DOHH2 (cell line): ENCODE data around the gene SESTD1.

Experiments
- H3F3A ChIP-seq: fragments of 200-600 bp; sonication (generic), shearing (Covaris generic); 2 replicates; pipeline ENCODE4 v1.6.0; 2016; ENCODE audit warnings: antibody characterized with exemption, mild to moderate bottlenecking; ENCODE audit not compliant: control insufficient read depth, insufficient read depth
- H3K27ac ChIP-seq: fragments of 200-600 bp; sonication (generic); 2 replicates; pipeline ENCODE4 v1.5.1; 2014; ENCODE audit warnings: low read depth, mild to moderate bottlenecking, low read length, moderate library complexity
- H3K27me3 ChIP-seq: fragments of 200-600 bp; sonication (generic); 2 replicates; pipeline ENCODE4 v1.6.1; 2014; ENCODE audit warnings: mild to moderate bottlenecking, low read length, mixed read lengths; ENCODE audit not compliant: control insufficient read depth
- H3K36me3 ChIP-seq: fragments of 200-600 bp; sonication (generic); 2 replicates; pipeline ENCODE4 v1.6.1; 2014; ENCODE audit warnings: mild to moderate bottlenecking, low read length, moderate library complexity, mixed read lengths; ENCODE audit not compliant: control insufficient read depth
- H3K4me1 ChIP-seq: fragments of 200-600 bp; sonication (generic); 2 replicates; pipeline ENCODE4 v1.6.1; 2014; ENCODE audit warnings: mild to moderate bottlenecking, low read length, mixed read lengths; ENCODE audit not compliant: control insufficient read depth
- H3K4me2 ChIP-seq: fragments of 200-600 bp; sonication (generic); 2 replicates; pipeline ENCODE4 v1.6.0; 2014; ENCODE audit warnings: mild to moderate bottlenecking, low read length, moderate library complexity
- H3K4me3 ChIP-seq: fragments of 200-600 bp; sonication (generic); 2 replicates; pipeline ENCODE4 v1.5.1; 2014; ENCODE audit warnings: mild to moderate bottlenecking, low read length, mixed read lengths
- H3K79me2 ChIP-seq: fragments of 200-600 bp; sonication (generic); 2 replicates; pipeline ENCODE4 v1.6.1; 2014; ENCODE audit warnings: mild to moderate bottlenecking, low read length, mixed read lengths; ENCODE audit not compliant: control insufficient read depth
- H3K9me2 ChIP-seq: fragments of 200-600 bp; sonication (generic); replicated peaks from 2 replicates; pipeline ENCODE4 v1.6.1; 2014; ENCODE audit warnings: mild to moderate bottlenecking, low read length, mixed read lengths; ENCODE audit not compliant: control insufficient read depth
- H3K9me3 ChIP-seq: fragments of 200-600 bp; sonication (generic); 2 replicates; pipeline ENCODE4 v1.6.1; 2014; ENCODE audit warnings: antibody characterized with exemption, low read length, mixed read lengths; ENCODE audit not compliant: control insufficient read depth, insufficient read depth
- H4K20me1 ChIP-seq: fragments of 200-600 bp; sonication (generic); 2 replicates; pipeline ENCODE4 v1.6.0; 2014; ENCODE audit warnings: low read depth, mild to moderate bottlenecking, antibody characterized with exemption, low read length, moderate library complexity; ENCODE audit not compliant: control insufficient read depth, insufficient read depth
- EZH2phosphoT487 ChIP-seq: fragments of 200-600 bp; sonication (generic); IDR thresholded peaks from 2 replicates; pipeline ENCODE4 v1.6.1; 2017; ENCODE audit warnings: borderline replicate concordance, mild to moderate bottlenecking, antibody characterized with exemption, low read length, moderate library complexity, mixed read lengths
- TF ChIP-seq, protein P1 (sequence below): fragments of 200-600 bp; sonication (generic); IDR thresholded peaks from one replicate; pipeline ENCODE4 v1.5.1; 2014; ENCODE audit warnings: antibody characterized with exemption, mild to moderate bottlenecking, low read depth, low read length; ENCODE audit not compliant: poor library complexity, severe bottlenecking

The SESTD1 gene

DNA sequence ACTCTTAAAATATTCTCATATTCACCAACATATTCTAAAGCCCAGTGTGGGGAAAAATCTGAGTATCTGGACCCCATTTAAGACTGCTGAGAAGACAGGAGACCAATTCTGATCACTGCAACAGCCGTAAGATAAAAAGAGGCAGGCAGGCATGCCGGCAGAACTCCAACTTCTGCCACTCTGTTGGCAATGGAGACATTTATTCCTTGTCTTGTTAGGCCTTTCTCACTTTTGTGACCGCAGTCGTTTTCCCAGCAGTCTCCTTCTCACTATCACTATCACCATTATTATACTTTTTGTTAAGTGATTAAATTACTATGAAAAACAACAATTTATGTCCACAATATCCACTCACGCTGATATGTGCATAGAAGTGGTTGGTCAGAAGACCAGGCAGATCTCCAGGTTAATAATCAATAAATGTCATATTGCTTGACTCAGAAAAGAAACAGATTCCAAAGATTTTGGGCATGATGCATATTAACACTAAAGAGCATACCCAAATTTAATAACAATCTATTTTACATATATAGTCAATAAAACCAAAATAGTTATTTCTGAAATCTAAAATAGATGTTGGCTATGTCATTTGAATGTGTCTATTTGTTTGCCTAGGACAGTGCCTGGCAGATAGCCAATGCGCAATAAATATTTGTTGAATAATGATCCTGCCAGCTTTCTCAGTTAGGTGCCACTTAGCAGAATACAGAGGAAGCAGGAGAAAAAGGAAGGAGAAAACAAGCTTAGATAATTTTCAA is 38.2 kb downstream of the SESTD1 start:
- H3K79me2 ChIP-seq: no peaks in the 10 kb centered on the region
- H3K4me3 ChIP-seq: no peak overlapping the region
- no peaks in the 10 kb centered on the region for H3K36me3 ChIP-seq
- H3K9me2 ChIP-seq: no peaks in the 10 kb centered on the region
- H3K4me2 ChIP-seq: no peak overlapping the region
- no peaks in the 10 kb centered on the region for H3K4me1 ChIP-seq
- no peak for TF ChIP-seq EZH2phosphoT487
- TF ChIP-seq, protein P1, sequence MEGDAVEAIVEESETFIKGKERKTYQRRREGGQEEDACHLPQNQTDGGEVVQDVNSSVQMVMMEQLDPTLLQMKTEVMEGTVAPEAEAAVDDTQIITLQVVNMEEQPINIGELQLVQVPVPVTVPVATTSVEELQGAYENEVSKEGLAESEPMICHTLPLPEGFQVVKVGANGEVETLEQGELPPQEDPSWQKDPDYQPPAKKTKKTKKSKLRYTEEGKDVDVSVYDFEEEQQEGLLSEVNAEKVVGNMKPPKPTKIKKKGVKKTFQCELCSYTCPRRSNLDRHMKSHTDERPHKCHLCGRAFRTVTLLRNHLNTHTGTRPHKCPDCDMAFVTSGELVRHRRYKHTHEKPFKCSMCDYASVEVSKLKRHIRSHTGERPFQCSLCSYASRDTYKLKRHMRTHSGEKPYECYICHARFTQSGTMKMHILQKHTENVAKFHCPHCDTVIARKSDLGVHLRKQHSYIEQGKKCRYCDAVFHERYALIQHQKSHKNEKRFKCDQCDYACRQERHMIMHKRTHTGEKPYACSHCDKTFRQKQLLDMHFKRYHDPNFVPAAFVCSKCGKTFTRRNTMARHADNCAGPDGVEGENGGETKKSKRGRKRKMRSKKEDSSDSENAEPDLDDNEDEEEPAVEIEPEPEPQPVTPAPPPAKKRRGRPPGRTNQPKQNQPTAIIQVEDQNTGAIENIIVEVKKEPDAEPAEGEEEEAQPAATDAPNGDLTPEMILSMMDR: no peak
- no peaks in the 10 kb centered on the region for H3K27me3 ChIP-seq
- no peaks in the 10 kb centered on the region for H4K20me1 ChIP-seq
- no peak overlapping the region for H3K27ac ChIP-seq
- no peaks in the 10 kb centered on the region for H3K9me3 ChIP-seq
- no peaks in the 10 kb centered on the region for H3F3A ChIP-seq

DNA sequence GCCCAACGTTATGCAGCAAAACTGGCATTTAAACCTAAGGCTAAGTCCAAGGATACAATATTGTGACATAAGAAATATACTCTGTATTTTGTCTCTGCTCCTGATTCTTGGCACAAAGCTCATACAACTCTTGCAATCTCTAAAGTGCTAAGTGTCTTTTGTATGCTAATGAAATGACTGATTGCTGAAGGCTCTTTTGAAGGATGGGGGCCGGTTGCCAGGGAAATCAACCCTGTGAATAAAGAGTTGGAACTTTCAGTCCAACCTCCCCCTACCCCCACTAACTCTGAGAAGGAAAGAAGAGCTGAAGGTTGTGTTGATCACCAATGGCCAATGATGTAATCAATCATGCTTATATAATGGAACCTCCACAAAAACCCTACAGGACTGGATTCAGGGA is 40.3 kb downstream of the SESTD1 start:
- H3F3A ChIP-seq: 0 out of 2 replicates have a peak, but pooled peaks cover 2% of the 10 kb centered on the region
- H4K20me1 ChIP-seq: no peaks in the 10 kb centered on the region
- no peaks in the 10 kb centered on the region for H3K27me3 ChIP-seq
- no peak overlapping the region for H3K27ac ChIP-seq
- H3K79me2 ChIP-seq: no peaks in the 10 kb centered on the region
- no peaks in the 10 kb centered on the region for H3K9me2 ChIP-seq
- no peaks in the 10 kb centered on the region for H3K4me1 ChIP-seq
- H3K9me3 ChIP-seq: no peaks in the 10 kb centered on the region
- no peak overlapping the region for H3K4me3 ChIP-seq
- TF ChIP-seq, protein P1: no peak
- no peak for TF ChIP-seq EZH2phosphoT487
- H3K36me3 ChIP-seq: no peaks in the 10 kb centered on the region
- no peak overlapping the region for H3K4me2 ChIP-seq

DNA sequence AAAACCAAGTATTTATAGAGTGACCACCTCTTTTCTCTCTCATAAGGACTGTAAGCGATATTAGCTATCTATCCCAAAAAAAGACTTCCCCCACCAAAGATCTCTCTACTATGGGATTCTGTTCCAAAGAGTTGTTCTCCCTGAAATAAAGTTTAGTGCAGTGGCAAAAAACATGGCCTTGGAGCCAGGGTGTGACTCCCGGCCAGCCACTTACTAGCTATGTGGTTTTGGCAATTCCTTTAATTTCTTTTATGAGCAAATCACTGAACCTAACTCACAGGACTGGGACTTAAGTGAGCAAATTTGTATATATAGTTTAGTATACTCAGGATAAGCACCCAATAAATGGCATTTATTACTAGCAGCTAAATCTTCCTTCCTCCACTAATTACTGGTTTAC is 42.6 kb downstream of the SESTD1 start:
- H3K9me3 ChIP-seq: no peaks in the 10 kb centered on the region
- H4K20me1 ChIP-seq: no peaks in the 10 kb centered on the region
- no peaks in the 10 kb centered on the region for H3K4me1 ChIP-seq
- H3K79me2 ChIP-seq: 0 out of 2 replicates have a peak, but pooled peaks cover 2% of the 10 kb centered on the region
- H3K4me3 ChIP-seq: no peak overlapping the region
- H3F3A ChIP-seq: 0 out of 2 replicates have a peak, but pooled peaks cover 3% of the 10 kb centered on the region
- H3K9me2 ChIP-seq: no peaks in the 10 kb centered on the region
- TF ChIP-seq, protein P1: no peak
- no peak for TF ChIP-seq EZH2phosphoT487
- no peak overlapping the region for H3K4me2 ChIP-seq
- no peaks in the 10 kb centered on the region for H3K27me3 ChIP-seq
- H3K27ac ChIP-seq: no peak overlapping the region
- H3K36me3 ChIP-seq: no peaks in the 10 kb centered on the region
